GM12873 (cell line): ENCODE results near the gene RARRES1.

Experiments used
- CTCF ChIP-seq: IDR thresholded peaks from 2 replicates; pipeline ENCODE4 v1.5.1; 2012; ENCODE audit warnings: low read depth, mild to moderate bottlenecking, moderate library complexity, low read length, control low read depth; ENCODE audit not compliant: insufficient read depth; ENCODE audit errors: missing control alignments

The RARRES1 gene

GRCh38 chr3:158770741-158771350 lies 38.6 kb upstream of the RARRES1 start:
- no peak for TF ChIP-seq CTCF

- no peak for TF ChIP-seq CTCF
Measured at GRCh38 chr3:158769952-158770740, 37.9 kb upstream of the RARRES1 start.

GRCh38 chr3:158769549-158769948 lies 37.3 kb upstream of the RARRES1 start:
- TF ChIP-seq CTCF, result no peak

- TF ChIP-seq CTCF, result no peak
Measured at GRCh38 chr3:158768881-158769543, 36.8 kb upstream of the RARRES1 start.

- no peak for TF ChIP-seq CTCF
Measured at GRCh38 chr3:158768361-158768787, 36.1 kb upstream of the RARRES1 start.

- TF ChIP-seq CTCF, result no peak
Measured at GRCh38 chr3:158766364-158766763, 34.1 kb upstream of the RARRES1 start.

- no peak for TF ChIP-seq CTCF
Measured at GRCh38 chr3:158765518-158766205, 33.4 kb upstream of the RARRES1 start.
